ENCODE measurements around the gene TRIM22.
A peak's percentile ranks its signal among the peaks of the same experiment; 100 is the strongest.
"Not testable (repeated sequence)": the region's sequence is repeated elsewhere in the genome, so short reads cannot be mapped to it uniquely, and the experiment has no call there.

Gene TRIM22

GRCh38 chr11:5689551-5689983, at the start of gene TRIM22:
Gene TRIM22, plus strand, starts transcription at chr11:5689790. Its CDS starts 6,443 bp downstream, at chr11:5696233.
- peak in 9 of 14 donors; percentile 4 to 33 (median 10) for DNase-seq

GRCh38 chr11:5639953-5640352, 49.6 kb upstream of the TRIM22 start:
- no peak for DNase-seq

GRCh38 chr11:5643585-5643984, 46.0 kb upstream of the TRIM22 start:
- DNase-seq, result no peak

GRCh38 chr11:5646139-5646538, 43.5 kb upstream of the TRIM22 start:
- no peak for DNase-seq

GRCh38 chr11:5655474-5655873, 34.1 kb upstream of the TRIM22 start:
- no peak for DNase-seq

GRCh38 chr11:5656956-5657355, 32.6 kb upstream of the TRIM22 start:
- not testable (repeated sequence) for DNase-seq

GRCh38 chr11:5658318-5658717, 31.3 kb upstream of the TRIM22 start:
- DNase-seq, result no peak

GRCh38 chr11:5663511-5663910, 26.1 kb upstream of the TRIM22 start:
- DNase-seq, result no peak

- no peak for DNase-seq
Observed at GRCh38 chr11:5665051-5665570, 24.5 kb upstream of the TRIM22 start.

GRCh38 chr11:5665746-5666401, 23.7 kb upstream of the TRIM22 start:
- no peak for DNase-seq

- DNase-seq, result no peak
Observed at GRCh38 chr11:5666402-5666793, 23.2 kb upstream of the TRIM22 start.

GRCh38 chr11:5671831-5672230, 17.8 kb upstream of the TRIM22 start:
- DNase-seq, result no peak

GRCh38 chr11:5674391-5674790, 15.2 kb upstream of the TRIM22 start:
- no peak for DNase-seq

- DNase-seq, result no peak
Observed at GRCh38 chr11:5679811-5680210, 9.8 kb upstream of the TRIM22 start.

GRCh38 chr11:5682890-5683441, 6.6 kb upstream of the TRIM22 start:
- not testable (repeated sequence) for DNase-seq

- DNase-seq, result not testable (repeated sequence)
Observed at GRCh38 chr11:5683620-5684019, 6.0 kb upstream of the TRIM22 start.

GRCh38 chr11:5684036-5684645, 5.4 kb upstream of the TRIM22 start:
- DNase-seq, result no peak

GRCh38 chr11:5684646-5685362, 4.8 kb upstream of the TRIM22 start, which contains the start of gene TRIM5:
Gene TRIM5, minus strand, starts transcription at chr11:5685074. Its CDS starts 4,897 bp downstream, at chr11:5680177.
- peak in 12 of 14 donors; percentile 3 to 73 (median 57) for DNase-seq

- DNase-seq, result no peak
Observed at GRCh38 chr11:5686426-5686825, 3.2 kb upstream of the TRIM22 start.

GRCh38 chr11:5688482-5688881, 1.1 kb upstream of the TRIM22 start:
- DNase-seq, result no peak

- DNase-seq, result peak in 1 of 14 donors; percentile 1
Observed at GRCh38 chr11:5690216-5690615, 626 bp downstream of the TRIM22 start.

GRCh38 chr11:5690736-5691135, 1.1 kb downstream of the TRIM22 start:
- DNase-seq, result peak in 2 of 14 donors; percentile 1 to 2
